Psoas muscle (tissue), 8 donors: ENCODE measurements around the gene TEX52. TPM values are rescaled to one million over a fixed set of nuclear protein-coding genes. Genes with fewer than 3 reads are reported as not detected.

Source experiments
- ATAC-seq, 4 donors: fragments of 200-7000 bp; cut with Tn5 transposase; one replicate each; pipeline ENCODE4 v1.9.1; 2020; ENCODE audit warnings: moderate library complexity in 3 of 4, mild to moderate bottlenecking in 2 of 4
- DNase-seq, 2 donors: peaks; one replicate each; pipeline ENCODE4 v3.0.0-alpha.2; 2020
- H3K27ac ChIP-seq: fragments of 200-600 bp; one replicate; pipeline ENCODE4 v1.8.0; 2022
- H3K27me3 ChIP-seq, 3 donors: fragments of 200-600 bp in 1 of 3; one replicate each; pipeline versions ENCODE4 v1.6.1 to v1.8.0; 2013 to 2022; ENCODE audit warnings: low read length in 2 of 3, mild to moderate bottlenecking in 2 of 3, moderate library complexity in 1 of 3; ENCODE audit not compliant: insufficient read depth in 3 of 3
- H3K36me3 ChIP-seq, 2 donors: fragments of 200-600 bp in 1 of 2; one replicate each; pipeline versions ENCODE4 v1.6.1 to v1.8.0; 2013 to 2022; ENCODE audit warnings: low read depth in 1 of 2, mild to moderate bottlenecking in 1 of 2, moderate library complexity in 1 of 2; ENCODE audit not compliant: insufficient read depth in 1 of 2
- H3K4me1 ChIP-seq: fragments of 200-600 bp; one replicate; pipeline ENCODE4 v1.8.0; 2022
- H3K4me3 ChIP-seq: fragments of 200-600 bp; one replicate; pipeline ENCODE4 v1.8.0; 2022; ENCODE audit warnings: mild to moderate bottlenecking
- H3K9me3 ChIP-seq: fragments of 200-600 bp; one replicate; pipeline ENCODE4 v1.8.0; 2022
- CTCF ChIP-seq: fragments of 200-600 bp; IDR thresholded peaks from one replicate; pipeline ENCODE4 v1.8.0; 2022; ENCODE audit warnings: antibody characterized with exemption
- WGBS, 3 donors: extraction: QIAGEN DNeasy Blood & Tissue Kit; methylation state at CpG; one replicate each; pipeline versions ENCODE4 v1.1.6 to v1.1.7; 2013; 5-methylcytosine and 5-hydroxymethylcytosine counted together
- intact Hi-C, 2 donors: fragments of 100-400 bp; cut with DNase I; formaldehyde crosslinking; loops; one replicate each; pipeline versions ENCODE4 v1.11.0 to v1.14.2; 2022
- polyA plus RNA-seq, 3 donors: library from polyadenylated mRNA; stranded (reverse); fragments of 200-250 nt; gene quantifications; one replicate each; pipeline ENCODE4 v1.2.3, GENCODE V29; 2013
- total RNA-seq, 4 donors: library from RNA; stranded (reverse); fragmentation: NEBNext Ultra II Directional in 2 of 4; extraction: Animal tissue kit (Norgen Biotek cat#: 25700) in 2 of 4; gene quantifications; one replicate each; pipeline versions ENCODE4 v1.2.1 to v1.2.4, GENCODE V29; 2021 to 2023
- donor health status: healthy with polysubstance abuse.
- donor health status: DM: no; HTN: no; CAD: no; lungs with moderate emphysema.
- donor health status: Bipolar disorder and iron deficiency.
- donor health status: healthy.
- donor health status: DM: yes; HTN: yes; CAD: no.
- donor health status: DM: no; HTN: no; CAD: no.
- donor health status: DM: no; HTN: no; CAD: no.
- donor health status: DM: yes; HTN: yes; CAD: no.

TEX52 gene
- total and polyA plus RNA-seq, 7 donors: not detected

DNA sequence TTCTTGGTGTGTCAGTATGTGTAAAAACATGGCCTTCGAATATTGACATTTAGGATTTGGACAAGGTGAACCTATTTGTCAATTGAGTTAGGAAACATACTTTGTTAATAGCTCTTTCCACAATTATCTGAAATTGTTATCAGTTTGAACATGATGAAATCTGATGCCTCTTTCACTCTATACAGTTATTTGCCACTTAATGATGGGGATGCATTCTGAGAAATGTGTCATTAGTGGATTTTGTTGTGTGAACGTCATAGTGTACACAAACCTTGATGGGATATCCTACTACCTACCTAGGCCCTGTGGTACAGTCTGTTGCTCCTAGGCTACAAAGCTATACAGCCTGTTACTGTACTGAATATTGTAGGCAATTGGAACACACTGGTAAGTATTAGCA is 38.7 kb upstream of the TEX52 start:
- no peaks in the 10 kb centered on the region for H3K27me3 ChIP-seq
- H3K9me3 ChIP-seq: no peaks in the 10 kb centered on the region
- 65 to 71% (median 65%) methylated on average over 2 of the region's 2 CpGs for WGBS, 3 donors
- intact Hi-C loops: no loop called here
- DNase-seq (no peak), ATAC-seq (no peak)
- H3K36me3 ChIP-seq: no peaks in the 10 kb centered on the region
- no peak for TF ChIP-seq CTCF
- H3K4me1 ChIP-seq: peaks cover 32% of the 10 kb centered on the region
- H3K27ac ChIP-seq: no peak overlapping the region
- H3K4me3 ChIP-seq: no peak overlapping the region

GRCh38 chr12:2895051-2895451 is 38.2 kb upstream of the TEX52 start:
- ATAC-seq (no peak), DNase-seq (no peak)
- no peaks in the 10 kb centered on the region for H3K27me3 ChIP-seq
- intact Hi-C loops: no loop called here
- H3K36me3 ChIP-seq: no peaks in the 10 kb centered on the region
- WGBS, 3 donors: 25 to 73% (median 54%) methylated on average over 2 of the region's 2 CpGs
- no peak overlapping the region for H3K27ac ChIP-seq
- TF ChIP-seq CTCF: no peak
- H3K9me3 ChIP-seq: no peaks in the 10 kb centered on the region
- H3K4me1 ChIP-seq: peaks cover 35% of the 10 kb centered on the region
- H3K4me3 ChIP-seq: no peak overlapping the region

- no peak for TF ChIP-seq CTCF
- no peaks in the 10 kb centered on the region for H3K27me3 ChIP-seq
- intact Hi-C loops: no loop called here
- H3K27ac ChIP-seq: peak overlapping the region; percentile 36
- H3K9me3 ChIP-seq: no peaks in the 10 kb centered on the region
- no peaks in the 10 kb centered on the region for H3K36me3 ChIP-seq
- H3K4me1 ChIP-seq: peaks cover 35% of the 10 kb centered on the region
- ATAC-seq (no peak), DNase-seq (peak in 1 of 2 donors; percentile 29)
- no peak overlapping the region for H3K4me3 ChIP-seq
- 86 to 88% (median 88%) methylated on average over 8 of the region's 8 CpGs for WGBS, 3 donors
These were observed 36.2 kb upstream of the TEX52 start for GRCh38 chr12:2893007-2893406.

DNA sequence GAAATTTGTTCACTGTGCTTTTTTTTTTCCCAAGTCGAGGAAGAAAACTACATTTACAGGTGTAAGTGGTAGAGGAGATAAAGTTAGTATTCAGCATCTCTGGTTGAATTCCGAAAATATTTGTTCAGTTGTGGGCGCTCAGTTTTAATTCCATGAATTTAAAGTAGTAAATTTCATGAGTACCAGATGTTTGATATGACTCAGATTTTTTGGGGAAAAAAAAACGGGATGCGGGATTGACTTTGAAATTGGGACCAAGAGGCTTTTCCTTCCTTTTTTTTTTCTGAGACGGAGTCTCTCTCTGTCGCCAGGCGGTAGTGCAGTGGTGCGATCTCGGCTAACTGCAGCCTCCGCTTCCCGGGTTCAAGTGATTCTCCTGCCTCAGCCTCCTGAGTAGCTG is 35.4 kb upstream of the TEX52 start:
- WGBS, 3 donors: 74 to 79% (median 76%) methylated on average over 12 of the region's 12 CpGs
- Histone ChIP-seq H3K27me3 (no peaks in the 10 kb centered on the region), H3K4me3 (peak overlapping the region; percentile 90), H3K36me3 (no peaks in the 10 kb centered on the region), H3K27ac (peak overlapping the region; percentile 36), H3K9me3 (no peaks in the 10 kb centered on the region), H3K4me1 (peaks cover 35% of the 10 kb centered on the region)
- intact Hi-C loops: no loop called here
- no peak for TF ChIP-seq CTCF
- DNase-seq: no peak
- ATAC-seq: no peak
